HEK293T (cell line): Measurements from ENCODE around the gene PI16.

Experiments
- ARNT ChIP-seq: fragments of 450-650 bp; IDR thresholded peaks from 2 replicates; pipeline ENCODE4 v1.6.1; 2017; ENCODE audit warnings: mild to moderate bottlenecking
- BHLHE40 ChIP-seq: fragments of 450-650 bp; IDR thresholded peaks from 2 replicates; pipeline ENCODE4 v1.6.1; 2016; ENCODE audit warnings: mild to moderate bottlenecking, moderate library complexity, borderline replicate concordance
- FOXA1 ChIP-seq: fragments of 450-650 bp; IDR thresholded peaks from 2 replicates; pipeline ENCODE4 v1.6.1; 2016; ENCODE audit warnings: mild to moderate bottlenecking
- FOXK2 ChIP-seq: fragments of 450-650 bp; IDR thresholded peaks from 2 replicates; pipeline ENCODE4 v1.6.1; 2016; ENCODE audit warnings: mild to moderate bottlenecking
- FOXM1 ChIP-seq: fragments of 450-650 bp; IDR thresholded peaks from 2 replicates; pipeline ENCODE4 v1.6.1; 2017; ENCODE audit warnings: mild to moderate bottlenecking, borderline replicate concordance
- HDGF ChIP-seq: fragments of 450-650 bp; IDR thresholded peaks from 2 replicates; pipeline ENCODE4 v1.6.1; 2017; ENCODE audit warnings: antibody characterized with exemption, borderline replicate concordance
- LEF1 ChIP-seq: fragments of 450-650 bp; IDR thresholded peaks from 2 replicates; pipeline ENCODE4 v1.6.1; 2017; ENCODE audit warnings: mild to moderate bottlenecking, borderline replicate concordance
- NFRKB ChIP-seq: fragments of 450-650 bp; IDR thresholded peaks from 2 replicates; pipeline ENCODE4 v1.6.1; 2016; ENCODE audit warnings: mild to moderate bottlenecking, moderate library complexity
- PKNOX1 ChIP-seq: fragments of 450-650 bp; IDR thresholded peaks from 2 replicates; pipeline ENCODE4 v1.6.1; 2016
- SP1 ChIP-seq: fragments of 450-650 bp; IDR thresholded peaks from 2 replicates; pipeline ENCODE4 v1.6.1; 2017
- SUZ12 ChIP-seq: fragments of 450-650 bp; IDR thresholded peaks from 2 replicates; pipeline ENCODE4 v1.6.1; 2016; ENCODE audit warnings: mild to moderate bottlenecking
- ZNF384 ChIP-seq: fragments of 450-650 bp; IDR thresholded peaks from 2 replicates; pipeline ENCODE4 v1.6.1; 2016

- TF ChIP-seq SUZ12 (no peak), FOXA1 (no peak), BHLHE40 (no peak), FOXK2 (no peak), SP1 (no peak), FOXM1 (no peak), NFRKB (no peak), PKNOX1 (no peak), HDGF (no peak), ZNF384 (no peak), LEF1 (no peak), ARNT (no peak)
Measured at GRCh38 chr6:36983538-36983937, 29.0 kb downstream of the PI16 start.
